Measurements from ENCODE around the gene B3GAT3.
"Not testable (repeated sequence)": the region's sequence is repeated elsewhere in the genome, so short reads cannot be mapped to it uniquely, and the experiment has no call there.

The B3GAT3 gene

DNA sequence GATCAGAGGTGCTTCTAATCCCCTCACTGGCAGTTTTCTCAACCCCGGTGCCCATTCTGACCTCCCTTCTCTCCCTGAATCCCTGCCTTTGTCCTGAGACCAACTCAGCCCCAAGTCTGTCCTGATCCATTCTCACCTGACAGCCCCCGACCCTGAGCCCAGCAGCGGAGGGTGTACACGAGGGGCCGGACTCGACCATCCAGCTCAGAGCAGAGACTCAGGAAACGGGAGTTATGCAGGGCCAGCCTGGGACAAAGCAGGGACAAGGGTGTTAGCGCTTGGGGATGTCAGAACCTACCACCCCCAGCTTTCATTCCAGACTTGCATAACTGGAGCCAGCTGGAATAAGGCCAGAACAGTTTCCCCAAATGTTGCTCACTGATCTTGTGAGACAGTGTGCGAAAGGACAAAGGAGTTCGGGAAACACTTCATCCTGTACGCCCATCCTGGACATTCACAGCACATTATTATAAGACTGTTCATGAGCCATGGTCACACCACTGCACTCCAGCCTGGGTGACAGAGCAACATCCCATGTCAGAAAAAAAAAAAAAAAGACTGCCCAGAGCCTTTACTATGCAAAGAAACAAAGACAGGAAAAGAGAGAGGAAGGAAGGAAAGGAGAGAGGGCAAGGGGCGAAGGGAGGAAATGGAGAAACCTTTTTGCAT is 44.6 kb downstream of the B3GAT3 start:
- no peak for DNase-seq

GRCh38 chr11:62575837-62576236 is 45.9 kb downstream of the B3GAT3 start:
- DNase-seq = no peak

- no peak for DNase-seq
These were observed 46.6 kb downstream of the B3GAT3 start for GRCh38 chr11:62575156-62575555.

DNA sequence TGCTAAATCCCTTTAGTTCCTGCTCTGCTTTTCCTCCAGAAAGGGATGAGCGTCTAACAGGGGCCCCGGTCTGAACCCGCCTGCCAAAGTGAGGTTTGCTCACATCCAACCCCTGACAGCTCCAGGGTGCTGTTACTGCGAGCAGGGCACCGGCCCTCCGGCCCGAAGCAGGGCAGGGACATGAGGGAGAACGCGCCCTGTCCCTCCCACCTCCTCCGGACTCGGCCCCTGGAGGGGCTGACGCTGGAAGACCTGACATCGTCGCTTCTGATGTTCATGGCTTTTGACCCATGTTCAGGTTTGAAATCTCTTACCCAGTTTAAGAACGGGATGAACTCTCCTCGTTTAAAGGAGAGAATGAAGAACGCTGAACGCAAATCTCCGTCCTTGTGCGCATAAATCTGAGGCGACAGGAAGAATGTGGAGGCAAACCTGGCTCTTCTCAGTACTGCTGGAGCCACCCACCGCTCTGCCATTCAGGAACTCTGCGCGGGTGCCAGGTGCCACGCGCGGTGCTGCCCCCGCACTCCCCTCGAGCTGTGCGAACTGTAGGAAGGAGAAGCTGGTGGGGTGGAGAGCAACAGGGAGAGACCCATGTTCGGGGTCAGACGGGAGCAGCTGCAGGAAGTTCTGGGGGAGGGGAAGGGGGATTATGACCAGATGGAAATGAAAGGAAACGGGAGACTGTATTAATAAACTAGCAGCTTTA is 47.3 kb downstream of the B3GAT3 start:
- DNase-seq = peak; percentile 7

DNA sequence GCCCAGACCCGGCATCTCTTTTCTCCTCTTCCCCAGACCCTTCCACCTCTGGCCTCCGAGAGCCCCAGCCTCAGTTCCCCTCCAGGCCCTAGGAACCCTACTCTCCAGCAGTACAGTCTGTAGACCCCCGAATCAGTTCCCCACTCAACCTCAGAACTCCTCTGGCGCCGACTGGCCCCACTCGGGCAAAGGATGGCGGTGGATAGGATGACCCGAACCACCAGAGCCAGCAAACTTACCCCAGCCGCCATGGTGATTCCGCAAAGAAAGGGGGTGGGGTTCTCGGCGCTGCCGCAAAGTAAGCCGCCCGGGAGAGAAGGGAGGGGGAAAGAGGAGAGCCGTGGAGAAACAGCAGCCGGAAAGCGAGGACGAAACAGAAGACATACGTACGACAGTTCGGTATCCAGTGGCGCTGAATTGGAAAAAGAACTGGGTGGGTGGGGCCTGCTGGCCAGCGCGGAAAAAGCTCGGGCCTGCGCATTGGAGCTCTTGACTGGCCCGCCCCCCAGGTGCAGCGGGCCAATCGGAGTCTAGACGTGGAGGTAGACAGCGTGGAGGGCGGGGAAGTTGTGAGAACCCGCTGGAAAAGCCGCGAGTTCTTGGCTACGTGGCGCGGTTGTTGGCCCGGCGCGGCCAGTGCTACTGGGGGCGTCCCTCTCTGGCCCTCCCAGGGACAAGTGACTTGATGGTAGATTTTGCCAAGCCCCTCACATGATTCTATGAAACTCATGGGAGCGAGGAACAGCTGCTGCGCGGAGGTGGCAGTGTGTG is 48.0 kb downstream of the B3GAT3 start, which contains the start of gene EEF1G:
Gene EEF1G (minus strand): TSS at position 300 of the 771 bp plus-strand sequence. CDS start 49 bp downstream, at position 251.
- peak; percentile 100 for DNase-seq

DNA sequence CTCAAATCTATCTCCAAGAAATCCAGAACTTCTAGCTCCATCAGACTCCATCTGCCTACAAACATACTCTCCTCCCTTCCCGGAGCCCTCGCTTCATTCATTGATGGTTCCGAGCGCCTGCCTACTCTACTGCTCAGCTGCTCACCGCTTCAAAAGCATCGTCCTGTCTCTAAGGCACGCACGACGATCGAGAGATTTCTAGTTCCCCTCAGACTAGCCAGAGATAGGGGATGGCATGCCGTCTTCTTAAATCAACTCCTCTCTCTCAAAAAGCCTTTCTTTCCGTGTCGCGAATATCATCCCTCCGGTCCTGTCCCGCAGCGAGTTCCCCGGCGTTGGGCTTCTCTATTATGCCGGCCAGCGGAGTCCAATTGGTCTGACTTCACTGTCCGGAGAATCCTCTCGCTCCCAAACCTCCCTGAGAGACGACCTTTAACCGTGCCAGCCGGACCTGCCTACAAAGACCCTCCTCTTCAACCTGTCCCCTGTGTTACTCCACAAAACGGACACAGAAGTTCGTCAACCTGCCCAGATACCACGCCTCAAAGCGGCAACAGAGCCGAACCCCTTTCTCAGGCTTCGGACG is 48.7 kb downstream of the B3GAT3 start:
- DNase-seq = peak; percentile 18

- no peak for DNase-seq
These were observed 49.4 kb downstream of the B3GAT3 start for GRCh38 chr11:62572431-62572830.

DNA sequence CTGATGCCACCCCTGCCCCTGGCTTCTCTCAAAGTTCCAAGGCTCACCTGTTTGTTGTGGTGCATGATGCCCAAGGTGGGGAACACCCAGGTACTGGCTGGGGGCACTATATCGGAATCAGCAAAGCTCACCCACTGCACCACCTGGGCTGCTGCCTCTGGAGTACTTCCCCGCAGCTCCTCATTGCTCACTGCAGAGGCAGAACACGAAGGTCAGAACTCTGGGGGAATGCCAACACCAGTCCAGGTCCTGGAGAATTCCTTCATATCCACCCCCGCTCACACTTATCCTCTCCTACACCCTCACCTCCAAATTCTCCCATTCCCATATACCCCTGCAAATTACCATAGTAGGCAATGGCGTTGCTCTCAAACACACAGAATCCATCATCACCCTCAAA is 50.3 kb downstream of the B3GAT3 start:
- not testable (repeated sequence) for DNase-seq

DNA sequence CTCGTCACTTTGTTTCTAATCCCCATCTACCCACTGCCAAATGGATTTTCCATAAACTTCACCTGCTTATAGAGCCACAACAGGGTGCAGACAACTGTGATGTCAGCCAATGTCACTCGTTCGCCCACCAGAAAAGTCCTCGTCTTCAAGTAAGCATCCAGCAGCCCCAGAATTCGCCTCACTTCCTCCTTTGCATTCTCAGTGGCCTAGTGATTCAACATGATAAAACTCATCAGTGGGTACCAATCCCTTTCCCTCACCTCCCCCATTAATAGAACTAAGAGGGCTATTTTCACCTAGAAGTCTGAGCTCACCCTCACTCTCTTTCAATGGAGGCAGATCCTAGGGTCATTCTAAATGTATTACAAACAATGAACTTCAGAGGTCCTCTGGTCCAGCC is 50.9 kb downstream of the B3GAT3 start:
- DNase-seq = peak; percentile 22

- DNase-seq = no peak
These were observed 52.2 kb downstream of the B3GAT3 start for GRCh38 chr11:62569611-62570010.

DNA sequence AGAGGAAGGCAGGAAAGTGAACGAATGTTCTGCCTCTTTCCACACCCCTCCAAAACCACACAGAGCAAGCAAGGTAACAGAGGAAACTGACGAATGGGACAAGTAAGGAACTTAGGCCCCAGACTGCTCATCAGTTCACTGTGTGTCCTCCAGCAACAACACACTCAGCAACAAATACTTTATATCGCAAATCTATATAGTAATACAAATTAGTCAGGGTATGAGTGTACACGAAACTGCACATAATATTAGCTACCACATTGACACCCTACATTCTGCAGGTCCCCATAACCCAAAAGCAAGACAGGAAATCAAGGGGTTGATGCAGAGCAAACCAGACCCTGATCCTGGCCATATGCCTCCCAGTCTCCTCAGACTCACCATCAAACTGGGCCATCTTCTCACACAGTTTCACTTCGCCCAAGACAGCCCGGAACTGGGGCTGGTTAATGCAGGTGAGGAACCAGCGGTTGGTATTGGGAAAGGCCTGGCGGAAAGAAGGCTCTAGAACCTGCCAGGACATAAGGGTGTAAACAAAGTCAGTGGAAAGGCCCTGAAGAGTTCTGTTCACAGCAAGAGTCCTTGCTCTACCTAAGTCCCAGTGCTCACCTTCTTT is 54.7 kb downstream of the B3GAT3 start:
- DNase-seq = no peak

GRCh38 chr11:62566247-62566646 is 55.5 kb downstream of the B3GAT3 start:
- no peak for DNase-seq

Measured in MV-4-11 (cell line).